Glutamatergic neuron (in vitro differentiated cells): ENCODE results near the gene SEC16A. TPM values are rescaled to one million over a fixed set of nuclear protein-coding genes. Genes with fewer than 3 reads are reported as not detected.

ENCODE experiments used
- DNase-seq: peaks from one replicate; pipeline ENCODE4 v3.0.0; 2022
- H3K27ac Mint-ChIP-seq: one replicate; pipeline ENCODE4 v1.8.0; 2020; ENCODE audit warnings: mild to moderate bottlenecking, mixed read lengths, inconsistent platforms; ENCODE audit not compliant: unreplicated experiment
- H3K27me3 Mint-ChIP-seq: one replicate; pipeline ENCODE4 v1.8.0; 2020; ENCODE audit warnings: mild to moderate bottlenecking, moderate library complexity, mixed read lengths, inconsistent platforms; ENCODE audit not compliant: unreplicated experiment
- H3K36me3 Mint-ChIP-seq: one replicate; pipeline ENCODE4 v1.8.0; 2020; ENCODE audit warnings: mild to moderate bottlenecking, mixed read lengths, inconsistent platforms; ENCODE audit not compliant: unreplicated experiment
- H3K4me1 Mint-ChIP-seq: one replicate; pipeline ENCODE4 v1.8.0; 2020; ENCODE audit warnings: mild to moderate bottlenecking, low read depth, mixed read lengths, inconsistent platforms; ENCODE audit not compliant: unreplicated experiment
- H3K4me3 Mint-ChIP-seq: one replicate; pipeline ENCODE4 v1.8.0; 2020; ENCODE audit warnings: mild to moderate bottlenecking, mixed read lengths, inconsistent platforms; ENCODE audit not compliant: unreplicated experiment
- H3K9me3 Mint-ChIP-seq: one replicate; pipeline ENCODE4 v1.8.0; 2020; ENCODE audit warnings: mild to moderate bottlenecking, moderate library complexity, mixed read lengths, inconsistent platforms; ENCODE audit not compliant: unreplicated experiment
- long read RNA-seq: library from polyadenylated mRNA; unstranded; transcript quantifications from one replicate; pipeline ENCODE4 v2.0.0, GENCODE V29; 2020; ENCODE audit not compliant: unreplicated experiment
- total RNA-seq: library from RNA; stranded (reverse); fragmentation: NEBNext Ultra II Directional; extraction: Animal tissue kit (Norgen Biotek cat#: 25700); gene quantifications from one replicate; pipeline ENCODE4 v1.2.1, GENCODE V29; 2021; ENCODE audit not compliant: unreplicated experiment
- TF ChIP-seq, protein P1 (sequence below): fragments of 200-600 bp; sonication (generic); IDR thresholded peaks from one replicate; pipeline ENCODE4 v1.5.0; 2021; ENCODE audit not compliant: partially characterized antibody, unreplicated experiment

The SEC16A gene, protein sequence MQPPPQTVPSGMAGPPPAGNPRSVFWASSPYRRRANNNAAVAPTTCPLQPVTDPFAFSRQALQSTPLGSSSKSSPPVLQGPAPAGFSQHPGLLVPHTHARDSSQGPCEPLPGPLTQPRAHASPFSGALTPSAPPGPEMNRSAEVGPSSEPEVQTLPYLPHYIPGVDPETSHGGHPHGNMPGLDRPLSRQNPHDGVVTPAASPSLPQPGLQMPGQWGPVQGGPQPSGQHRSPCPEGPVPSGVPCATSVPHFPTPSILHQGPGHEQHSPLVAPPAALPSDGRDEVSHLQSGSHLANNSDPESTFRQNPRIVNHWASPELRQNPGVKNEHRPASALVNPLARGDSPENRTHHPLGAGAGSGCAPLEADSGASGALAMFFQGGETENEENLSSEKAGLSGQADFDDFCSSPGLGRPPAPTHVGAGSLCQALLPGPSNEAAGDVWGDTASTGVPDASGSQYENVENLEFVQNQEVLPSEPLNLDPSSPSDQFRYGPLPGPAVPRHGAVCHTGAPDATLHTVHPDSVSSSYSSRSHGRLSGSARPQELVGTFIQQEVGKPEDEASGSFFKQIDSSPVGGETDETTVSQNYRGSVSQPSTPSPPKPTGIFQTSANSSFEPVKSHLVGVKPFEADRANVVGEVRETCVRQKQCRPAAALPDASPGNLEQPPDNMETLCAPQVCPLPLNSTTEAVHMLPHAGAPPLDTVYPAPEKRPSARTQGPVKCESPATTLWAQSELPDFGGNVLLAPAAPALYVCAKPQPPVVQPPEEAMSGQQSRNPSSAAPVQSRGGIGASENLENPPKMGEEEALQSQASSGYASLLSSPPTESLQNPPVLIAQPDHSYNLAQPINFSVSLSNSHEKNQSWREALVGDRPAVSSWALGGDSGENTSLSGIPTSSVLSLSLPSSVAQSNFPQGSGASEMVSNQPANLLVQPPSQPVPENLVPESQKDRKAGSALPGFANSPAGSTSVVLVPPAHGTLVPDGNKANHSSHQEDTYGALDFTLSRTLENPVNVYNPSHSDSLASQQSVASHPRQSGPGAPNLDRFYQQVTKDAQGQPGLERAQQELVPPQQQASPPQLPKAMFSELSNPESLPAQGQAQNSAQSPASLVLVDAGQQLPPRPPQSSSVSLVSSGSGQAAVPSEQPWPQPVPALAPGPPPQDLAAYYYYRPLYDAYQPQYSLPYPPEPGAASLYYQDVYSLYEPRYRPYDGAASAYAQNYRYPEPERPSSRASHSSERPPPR (N-terminal part only)
- total RNA-seq = 74.3 TPM
- long read RNA-seq, partial matches to known transcripts = 4 of 5 reads
- long read RNA-seq, other reads (novel, unspliced or antisense) = 1 of 5 reads

DNA sequence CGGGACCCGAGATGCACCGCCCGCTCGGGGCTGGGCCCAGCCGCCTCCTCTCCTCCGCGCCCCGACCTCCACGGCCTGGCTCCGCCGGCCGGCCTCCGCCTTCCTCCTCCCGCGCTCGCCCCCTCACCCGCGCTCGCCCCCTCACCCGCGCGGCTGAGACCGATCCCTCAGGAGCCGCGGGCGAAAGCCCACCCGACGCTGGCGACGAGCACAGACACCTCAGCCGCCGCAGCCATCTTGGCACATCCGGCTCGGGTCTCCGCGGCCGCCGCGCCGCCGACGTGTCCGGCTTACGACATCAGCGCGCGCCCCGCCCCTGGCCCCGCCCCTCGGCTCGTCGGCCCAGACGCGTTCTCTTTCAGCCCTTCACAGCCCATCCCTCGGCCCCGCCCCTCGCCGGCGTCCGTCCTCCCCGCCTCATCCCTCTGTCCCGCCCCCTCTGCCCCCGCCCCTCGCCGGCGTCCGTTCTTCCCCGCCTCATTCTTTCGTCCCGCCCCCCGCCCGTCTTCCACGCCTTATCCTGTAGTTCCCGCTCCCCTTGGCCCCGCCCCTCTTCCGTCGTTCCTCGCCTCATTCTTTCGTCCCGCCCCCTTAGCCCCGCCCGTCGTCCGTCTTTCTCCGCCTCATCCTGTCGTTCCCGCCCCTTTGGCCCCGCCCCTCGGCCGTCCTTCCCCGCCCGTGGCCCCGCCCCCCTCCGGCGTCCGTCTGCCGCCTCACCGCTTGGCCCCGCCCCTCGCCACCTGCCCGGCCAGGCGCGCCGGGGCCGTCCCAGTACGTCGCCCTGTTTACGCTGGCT, at the start of gene SEC16A:
SEC16A (minus strand) TSS at position 248 of the 796 bp plus-strand sequence. CDS start 5,425 bp downstream, outside the sequence.
- TF ChIP-seq, protein P1, sequence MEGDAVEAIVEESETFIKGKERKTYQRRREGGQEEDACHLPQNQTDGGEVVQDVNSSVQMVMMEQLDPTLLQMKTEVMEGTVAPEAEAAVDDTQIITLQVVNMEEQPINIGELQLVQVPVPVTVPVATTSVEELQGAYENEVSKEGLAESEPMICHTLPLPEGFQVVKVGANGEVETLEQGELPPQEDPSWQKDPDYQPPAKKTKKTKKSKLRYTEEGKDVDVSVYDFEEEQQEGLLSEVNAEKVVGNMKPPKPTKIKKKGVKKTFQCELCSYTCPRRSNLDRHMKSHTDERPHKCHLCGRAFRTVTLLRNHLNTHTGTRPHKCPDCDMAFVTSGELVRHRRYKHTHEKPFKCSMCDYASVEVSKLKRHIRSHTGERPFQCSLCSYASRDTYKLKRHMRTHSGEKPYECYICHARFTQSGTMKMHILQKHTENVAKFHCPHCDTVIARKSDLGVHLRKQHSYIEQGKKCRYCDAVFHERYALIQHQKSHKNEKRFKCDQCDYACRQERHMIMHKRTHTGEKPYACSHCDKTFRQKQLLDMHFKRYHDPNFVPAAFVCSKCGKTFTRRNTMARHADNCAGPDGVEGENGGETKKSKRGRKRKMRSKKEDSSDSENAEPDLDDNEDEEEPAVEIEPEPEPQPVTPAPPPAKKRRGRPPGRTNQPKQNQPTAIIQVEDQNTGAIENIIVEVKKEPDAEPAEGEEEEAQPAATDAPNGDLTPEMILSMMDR = no peak
- Mint-ChIP-seq H3K4me3 (peak within 1 kb of the TSS; percentile 95), H3K27me3 (peaks cover 2% of the 10 kb centered on the region)

DNA sequence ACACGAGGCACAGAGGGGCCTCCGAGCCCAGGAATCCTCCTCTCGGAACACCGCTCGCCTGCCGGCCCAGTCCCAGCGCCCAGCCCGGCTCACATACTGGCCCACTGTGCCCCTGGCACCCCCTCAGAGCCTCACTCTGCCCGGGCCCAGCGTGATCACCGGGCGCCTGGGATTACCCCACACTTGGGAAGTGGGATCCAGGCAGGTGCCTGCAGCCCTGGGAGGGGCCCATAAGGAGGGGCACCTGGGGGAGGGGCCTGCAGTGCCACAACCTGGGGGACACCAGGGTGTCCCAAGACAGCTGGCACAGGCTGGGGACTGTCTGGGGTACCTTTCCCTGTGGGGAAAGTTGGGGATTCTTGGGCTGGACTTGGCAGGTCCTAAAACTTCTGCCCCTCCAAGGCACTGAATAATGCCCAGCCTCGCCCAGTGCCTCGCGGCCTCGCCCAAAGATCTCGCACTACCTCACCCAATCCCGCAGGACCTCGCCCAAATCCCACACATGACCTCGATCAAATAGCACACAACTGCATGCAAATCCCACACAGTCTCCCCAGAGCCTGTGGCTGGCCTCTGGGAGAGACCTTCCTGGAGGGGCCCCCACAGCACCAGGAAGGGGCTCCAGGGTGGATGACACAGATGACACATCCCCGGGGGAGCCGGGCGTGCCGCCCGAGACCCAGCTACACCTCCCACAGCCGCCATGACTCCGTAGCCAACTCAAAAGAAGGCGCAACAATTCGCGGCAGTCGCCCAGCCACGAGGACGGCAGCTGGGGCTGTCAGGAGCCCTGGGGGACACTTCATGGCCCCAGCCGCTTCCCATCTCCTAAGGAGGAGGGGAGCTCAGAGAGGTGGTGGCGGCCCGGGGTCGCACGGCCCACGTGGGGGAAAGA, 49.3 kb upstream of the SEC16A start:
- Mint-ChIP-seq H3K4me1 (peaks cover 10% of the 10 kb centered on the region), H3K27ac (peak overlapping the region; percentile 79), H3K27me3 (peaks cover 5% of the 10 kb centered on the region), H3K4me3 (no peak overlapping the region), H3K36me3 (no peaks in the 10 kb centered on the region), H3K9me3 (peaks cover 3% of the 10 kb centered on the region)
- TF ChIP-seq, protein P1 = no peak
- no peak for DNase-seq

More for the DNA sequence above, at the start of gene SEC16A:
- Mint-ChIP-seq H3K4me1 (peaks cover 13% of the 10 kb centered on the region), H3K36me3 (no peaks in the 10 kb centered on the region), H3K27ac (peak within 1 kb of the TSS; percentile 91), H3K9me3 (peaks cover 4% of the 10 kb centered on the region)
- peak; percentile 100 for DNase-seq

DNA sequence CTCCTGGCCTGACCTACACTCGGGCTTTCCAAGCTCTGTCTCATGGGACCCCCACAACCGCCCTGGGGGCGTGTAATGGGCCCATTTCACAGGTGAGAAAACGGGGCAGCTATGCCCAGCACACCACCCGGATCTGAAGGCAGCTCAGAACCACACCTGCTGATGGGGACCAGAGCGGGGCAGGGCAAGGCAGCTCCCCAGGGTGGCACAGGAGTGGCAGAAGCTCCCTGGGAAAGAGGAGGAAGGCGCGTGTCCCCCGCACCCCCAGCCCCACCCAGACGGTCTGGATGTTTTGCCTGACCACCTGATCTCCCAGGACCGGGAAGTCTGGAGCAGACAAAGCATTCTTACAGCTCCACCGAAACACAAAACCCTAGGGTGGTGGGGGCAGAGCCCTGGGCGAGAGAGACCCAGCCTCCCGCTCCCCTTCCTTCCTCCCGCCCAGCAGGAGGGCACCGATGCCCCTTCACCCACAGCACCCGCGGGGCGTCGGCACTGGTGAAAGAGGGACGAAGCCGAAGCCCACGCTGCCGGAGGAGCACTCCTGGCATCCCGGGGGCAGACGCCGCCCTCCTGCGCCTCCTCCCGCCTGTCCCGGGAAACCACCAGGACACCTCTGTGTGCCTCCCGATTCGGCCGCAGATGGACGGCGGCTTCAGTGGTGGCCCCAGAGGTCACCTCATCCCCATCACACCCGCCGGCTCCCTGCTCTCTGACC, 48.5 kb upstream of the SEC16A start:
- Mint-ChIP-seq H3K4me1 (peaks cover 12% of the 10 kb centered on the region), H3K27ac (peak overlapping the region; percentile 55), H3K27me3 (peaks cover 8% of the 10 kb centered on the region), H3K36me3 (no peaks in the 10 kb centered on the region), H3K4me3 (no peak overlapping the region), H3K9me3 (peaks cover 6% of the 10 kb centered on the region)
- no peak for DNase-seq
- TF ChIP-seq, protein P1 = no peak
